Esophagus squamous epithelium (tissue), 5 donors: Measurements from ENCODE around the gene MID1. TPM values are rescaled to one million over a fixed set of nuclear protein-coding genes. Genes with fewer than 3 reads are reported as not detected.

Experiments
- DNase-seq: peaks from one replicate; lab custom pipeline; 2025; lab: John Stamatoyannopoulos, UW
- H3K27ac ChIP-seq, 4 donors: fragments of 200-600 bp; sonication (generic); one replicate each; pipeline ENCODE4 v1.5.1; 2016 to 2019; ENCODE audit warnings: mild to moderate bottlenecking in 1 of 4
- H3K27me3 ChIP-seq, 4 donors: fragments of 200-600 bp; sonication (generic); 1 replicate in 3 of 4; 2 replicates in 1 of 4; pipeline versions ENCODE4 v1.5.1 to v1.6.0; 2017 to 2021; ENCODE audit warnings: antibody characterized with exemption in 1 of 4
- H3K36me3 ChIP-seq, 3 donors: fragments of 200-600 bp; sonication (generic); one replicate each; pipeline ENCODE4 v1.5.1; 2016 to 2019
- H3K4me1 ChIP-seq, 3 donors: fragments of 200-600 bp; sonication (generic); one replicate each; pipeline ENCODE4 v1.5.1; 2017 to 2019
- H3K4me3 ChIP-seq, 4 donors: fragments of 200-600 bp; sonication (generic); 1 replicate in 3 of 4; 2 replicates in 1 of 4; pipeline ENCODE4 v1.5.1; 2016 to 2019; ENCODE audit warnings: mild to moderate bottlenecking in 2 of 4, moderate library complexity in 1 of 4
- H3K9me3 ChIP-seq, 3 donors: fragments of 200-600 bp; sonication (generic); one replicate each; pipeline ENCODE4 v1.5.1; 2016 to 2019
- POLR2A ChIP-seq, 4 donors: fragments of 450-650 bp; IDR thresholded peaks; one replicate each; pipeline ENCODE4 v1.6.1; 2017; ENCODE audit warnings: antibody characterized with exemption in 4 of 4, mild to moderate bottlenecking in 4 of 4, moderate library complexity in 3 of 4
- WGBS, 2 donors: methylation state at CpG; one replicate each; pipeline ENCODE4 v1.1.5; 2018; 5-methylcytosine and 5-hydroxymethylcytosine counted together
- intact Hi-C: fragments of 100-400 bp; cut with DNase I; formaldehyde crosslinking; loops from one replicate; pipeline ENCODE4 v1.15.0; 2022
- total RNA-seq, 4 donors: library from RNA; depleted of rRNA; stranded (reverse); fragments of >200 nt; gene quantifications; one replicate each; pipeline ENCODE4 v1.1.0, GENCODE V29; 2016
- TF ChIP-seq, protein P1 (sequence below), 6 experiments: fragments of 450-650 bp in 4 of 6; fragments of 200-600 bp in 2 of 6; sonication (generic) in 2 of 6; IDR thresholded peaks; one replicate each; pipeline ENCODE4 v1.5.1; 2016 to 2019; ENCODE audit warnings: antibody characterized with exemption in 6 of 6, mild to moderate bottlenecking in 4 of 6, moderate library complexity in 4 of 6
- donor health status: DM: yes; HTN: yes; CAD: no.

Gene MID1
- total RNA-seq, 4 donors from 2014 or later, result 9.9 to 18.5 (median 14.7) TPM

DNA sequence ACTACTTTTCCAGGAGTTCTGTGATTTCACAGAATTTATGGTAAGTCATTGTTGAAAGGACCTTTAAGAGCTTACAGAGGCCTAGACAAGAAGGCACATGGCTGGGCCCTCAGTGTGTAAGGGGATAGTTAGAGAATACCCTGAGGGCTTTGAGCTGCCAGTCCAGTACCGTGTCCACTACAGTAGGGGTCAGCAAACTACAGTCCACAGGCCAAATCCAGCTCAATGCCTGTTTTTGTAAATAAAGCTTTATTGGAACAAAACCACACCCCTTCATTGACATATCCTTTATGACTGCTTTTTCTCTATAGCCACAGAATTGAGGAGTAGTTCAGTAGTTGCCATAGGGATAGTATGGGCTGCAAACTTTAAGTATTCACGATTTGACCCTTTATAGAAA is 176.2 kb downstream of the MID1 start:
- no peaks in the 10 kb centered on the region for H3K9me3 ChIP-seq
- TF ChIP-seq POLR2A (IDR thresholded peaks at IDR 0.05), result no peak
- TF ChIP-seq, protein P1, sequence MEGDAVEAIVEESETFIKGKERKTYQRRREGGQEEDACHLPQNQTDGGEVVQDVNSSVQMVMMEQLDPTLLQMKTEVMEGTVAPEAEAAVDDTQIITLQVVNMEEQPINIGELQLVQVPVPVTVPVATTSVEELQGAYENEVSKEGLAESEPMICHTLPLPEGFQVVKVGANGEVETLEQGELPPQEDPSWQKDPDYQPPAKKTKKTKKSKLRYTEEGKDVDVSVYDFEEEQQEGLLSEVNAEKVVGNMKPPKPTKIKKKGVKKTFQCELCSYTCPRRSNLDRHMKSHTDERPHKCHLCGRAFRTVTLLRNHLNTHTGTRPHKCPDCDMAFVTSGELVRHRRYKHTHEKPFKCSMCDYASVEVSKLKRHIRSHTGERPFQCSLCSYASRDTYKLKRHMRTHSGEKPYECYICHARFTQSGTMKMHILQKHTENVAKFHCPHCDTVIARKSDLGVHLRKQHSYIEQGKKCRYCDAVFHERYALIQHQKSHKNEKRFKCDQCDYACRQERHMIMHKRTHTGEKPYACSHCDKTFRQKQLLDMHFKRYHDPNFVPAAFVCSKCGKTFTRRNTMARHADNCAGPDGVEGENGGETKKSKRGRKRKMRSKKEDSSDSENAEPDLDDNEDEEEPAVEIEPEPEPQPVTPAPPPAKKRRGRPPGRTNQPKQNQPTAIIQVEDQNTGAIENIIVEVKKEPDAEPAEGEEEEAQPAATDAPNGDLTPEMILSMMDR (IDR thresholded peaks at IDR 0.05), result no peak
- DNase-seq, result no peak
- no peaks in the 10 kb centered on the region for H3K4me1 ChIP-seq
- H3K36me3 ChIP-seq, result peaks cover 0 to 2% (median 0%) of the 10 kb centered on the region in 3 donors
- H3K27me3 ChIP-seq, result no peaks in the 10 kb centered on the region
- H3K4me3 ChIP-seq, result no peak overlapping the region
- intact Hi-C loops, result no loop called here
- WGBS, 2 donors, result 30 to 72% methylated on average over 2 of the region's 2 CpGs
- H3K27ac ChIP-seq, result no peak overlapping the region

DNA sequence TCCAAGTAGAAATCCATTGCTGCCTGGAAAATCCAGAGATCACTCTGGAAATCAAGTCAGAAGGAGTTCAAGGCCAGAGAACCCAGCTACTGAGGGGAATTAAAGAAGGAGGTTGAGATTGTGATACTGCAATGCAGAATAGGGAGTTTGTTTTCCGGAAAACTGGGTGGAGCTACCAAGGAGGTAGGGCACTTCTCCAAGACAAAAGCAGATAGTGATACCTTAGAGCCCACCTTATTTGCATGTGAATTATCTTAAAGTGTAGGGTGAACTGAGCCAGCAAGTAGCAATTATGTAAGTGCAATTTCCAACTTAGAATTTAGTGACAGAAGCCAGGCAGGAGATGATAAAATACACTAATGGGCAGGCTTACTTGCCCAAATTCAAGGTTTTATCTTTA is 178.9 kb downstream of the MID1 start:
- Histone ChIP-seq H3K27ac (no peak overlapping the region), H3K9me3 (no peaks in the 10 kb centered on the region), H3K36me3 (no peaks in the 10 kb centered on the region), H3K4me3 (no peak overlapping the region), H3K4me1 (no peaks in the 10 kb centered on the region), H3K27me3 (no peaks in the 10 kb centered on the region)
- 63 to 92% methylated on average over 1 of the region's 1 CpG for WGBS, 2 donors
- TF ChIP-seq, protein P1 (IDR thresholded peaks at IDR 0.05), result no peak
- TF ChIP-seq POLR2A (IDR thresholded peaks at IDR 0.05), result no peak
- no peak for DNase-seq
- intact Hi-C loops, result no loop called here

GRCh38 chrX:10433296-10433965 is 187.0 kb downstream of the MID1 start:
- intact Hi-C loops, result no loop called here
- DNase-seq, result no peak
- Histone ChIP-seq H3K27me3 (no peaks in the 10 kb centered on the region), H3K36me3 (no peaks in the 10 kb centered on the region), H3K9me3 (no peaks in the 10 kb centered on the region), H3K4me1 (no peaks in the 10 kb centered on the region), H3K27ac (no peak overlapping the region), H3K4me3 (no peak overlapping the region)
- TF ChIP-seq, protein P1 (IDR thresholded peaks at IDR 0.05), result no peak
- TF ChIP-seq POLR2A (IDR thresholded peaks at IDR 0.05), result no peak
- WGBS, 2 donors, result 56 to 71% methylated on average over 1 to 2 of the region's 8 CpGs

GRCh38 chrX:10429908-10430307 is 190.5 kb downstream of the MID1 start:
- Histone ChIP-seq H3K4me1 (no peaks in the 10 kb centered on the region), H3K36me3 (no peaks in the 10 kb centered on the region), H3K4me3 (no peak overlapping the region), H3K9me3 (no peaks in the 10 kb centered on the region), H3K27ac (no peak overlapping the region), H3K27me3 (no peaks in the 10 kb centered on the region)
- no peak for TF ChIP-seq POLR2A (IDR thresholded peaks at IDR 0.05)
- TF ChIP-seq, protein P1 (IDR thresholded peaks at IDR 0.05), result no peak
- intact Hi-C loops, result no loop called here
- DNase-seq, result no peak
- WGBS, 2 donors, result 57% methylated on average over 5 of the region's 5 CpGs; no CpG with 5 or more reads in 1 of the 2 donors

DNA sequence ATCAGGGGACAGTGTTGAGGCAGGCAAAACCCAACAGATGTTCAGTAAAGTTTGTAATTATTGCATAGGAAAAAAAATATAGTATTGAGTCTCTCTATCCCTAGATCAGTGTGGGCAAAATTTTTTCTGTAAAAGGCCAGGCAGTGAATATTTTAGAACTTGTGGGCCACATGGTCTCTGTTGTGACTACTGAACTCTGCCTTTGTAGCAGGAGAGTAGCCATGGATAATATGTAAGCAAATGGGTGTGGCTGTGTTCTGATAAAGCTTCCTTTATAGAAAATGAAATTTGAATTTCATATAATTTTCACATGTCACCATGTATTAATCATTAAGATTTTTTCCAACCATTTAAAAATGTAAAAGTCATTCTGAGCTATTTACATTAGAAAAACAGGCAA is 193.1 kb downstream of the MID1 start:
- Histone ChIP-seq H3K4me3 (no peak overlapping the region), H3K27ac (no peak overlapping the region), H3K9me3 (no peaks in the 10 kb centered on the region), H3K27me3 (no peaks in the 10 kb centered on the region), H3K36me3 (no peaks in the 10 kb centered on the region), H3K4me1 (no peaks in the 10 kb centered on the region)
- TF ChIP-seq, protein P1 (IDR thresholded peaks at IDR 0.05), result no peak
- TF ChIP-seq POLR2A (IDR thresholded peaks at IDR 0.05), result no peak
- intact Hi-C loops, result no loop called here
- no peak for DNase-seq
